Measurements from ENCODE around the gene OTOR. TPM values are rescaled to one million over a fixed set of nuclear protein-coding genes. Genes with fewer than 3 reads are reported as not detected.

Gene OTOR, protein sequence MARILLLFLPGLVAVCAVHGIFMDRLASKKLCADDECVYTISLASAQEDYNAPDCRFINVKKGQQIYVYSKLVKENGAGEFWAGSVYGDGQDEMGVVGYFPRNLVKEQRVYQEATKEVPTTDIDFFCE
- total RNA-seq (2021; fragmentation: NEBNext Ultra II Directional; extraction: Animal tissue kit (Norgen Biotek cat#: 25700)) (not detected in 2 replicates), polyA plus RNA-seq (2011; rRNA removed) (not detected in 2 replicates), polyA minus RNA-seq (2011; rRNA and poly(A)+ RNA removed) (not detected in 2 replicates)
- not detected for polyA plus RNA-seq (2011; cell fraction: cytosol; rRNA removed)
- polyA plus RNA-seq (2011; cell fraction: nucleus; rRNA removed): not detected
- not detected in 4 replicates for polyA plus RNA-seq (2012, experiment 1 of 2)
- polyA plus RNA-seq (2012, experiment 2 of 2): not detected
- not detected for polyA plus RNA-seq (2013, experiment 1 of 2)
- polyA plus RNA-seq (2013, experiment 2 of 2): not detected
- not detected for polyA minus RNA-seq (2011; cell fraction: cytosol; rRNA and poly(A)+ RNA removed)
- polyA minus RNA-seq (2011; cell fraction: nucleus; rRNA and poly(A)+ RNA removed): not detected
- long read RNA-seq, experiment 1: 0 reads
- long read RNA-seq, experiment 2: 0 reads

DNA sequence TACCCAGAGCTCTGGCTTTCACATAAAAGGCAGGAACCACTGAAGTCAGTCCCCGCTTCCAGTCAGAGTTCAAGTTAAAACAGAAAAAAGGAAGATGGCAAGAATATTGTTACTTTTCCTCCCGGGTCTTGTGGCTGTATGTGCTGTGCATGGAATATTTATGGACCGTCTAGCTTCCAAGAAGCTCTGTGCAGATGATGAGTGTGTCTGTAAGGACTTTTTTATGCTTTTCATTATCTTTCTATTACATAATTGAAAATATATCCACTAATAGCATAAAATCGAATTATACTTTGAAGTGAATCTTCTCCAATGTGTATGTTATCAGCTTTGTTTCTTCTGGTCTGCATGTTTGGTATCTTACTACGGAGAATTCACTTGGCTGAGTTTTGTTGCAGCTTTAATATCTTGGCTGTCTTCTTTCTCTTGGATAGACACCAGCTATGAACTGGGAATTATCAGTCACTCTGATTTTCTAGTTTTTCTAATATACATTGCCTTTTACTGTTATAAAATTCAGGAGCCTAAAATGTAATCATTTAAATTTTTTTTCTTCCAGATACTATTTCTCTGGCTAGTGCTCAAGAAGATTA lies at the start of gene OTOR:
Gene OTOR (plus strand): TSS at position 51 of the 593 bp plus-strand sequence. CDS start 44 bp downstream, at position 95.
- no peak within 1 kb of the TSS for H2BK20ac ChIP-seq (ENCODE audit: low read length)
- no peak within 1 kb of the TSS for H2BK120ac ChIP-seq (replicated peaks; ENCODE audit: low read depth, low read length)
- DNase-seq (ENCODE audit: low read depth in 1 of 2, low spot score in 2 of 2) (no peak), FAIRE-seq (no peak)
- no peaks in the 10 kb centered on the region for H3K79me1 ChIP-seq (ENCODE audit: low read depth, low read length)
- 0 out of 2 replicates have a peak within 1 kb of the TSS, but pooled peaks have one; percentile 30 for H2AFZ ChIP-seq (ENCODE audit: low read length)
- no peaks in the 10 kb centered on the region for H3K9me3 ChIP-seq (ENCODE audit: insufficient read depth in 2 of 2, low read depth in 1 of 2, low read length in 1 of 2)
- no peak within 1 kb of the TSS for H2BK15ac ChIP-seq (ENCODE audit: low read length)
- H3K23me2 ChIP-seq (ENCODE audit: low read depth, low read length): no peaks in the 10 kb centered on the region; the same call in 1 of the 2 replicates
- H3K27ac ChIP-seq (ENCODE audit: low read depth, low read length): no peak within 1 kb of the TSS
- 95% methylated on average over 5 of the region's 5 CpGs; no CpG with 5 or more reads in 1 of the 2 experiments for WGBS, 2 experiments (ENCODE audit: extremely low coverage in 1 of 2, insufficient coverage in 1 of 2, insufficient read length in 1 of 2, insufficient replicate concordance in 2 of 2, low coverage in 1 of 2, low lambda C conversion rate in 2 of 2, missing lambda C conversion rate in 1 of 2)
- H3K36me3 ChIP-seq (ENCODE audit: control insufficient read depth in 2 of 4, insufficient read depth in 4 of 4, low read length in 3 of 4): no peaks in the 10 kb centered on the region
- no peak within 1 kb of the TSS for H3K23ac ChIP-seq (ENCODE audit: insufficient read length)
- H4K8ac ChIP-seq (ENCODE audit: extremely low read depth, insufficient read depth, low read length): no peak within 1 kb of the TSS
- no peak within 1 kb of the TSS for H2BK12ac ChIP-seq (ENCODE audit: low read depth, low read length)
- no peak within 1 kb of the TSS for H3K14ac ChIP-seq (ENCODE audit: insufficient read length)
- no peaks in the 10 kb centered on the region for H3K79me2 ChIP-seq (ENCODE audit: control insufficient read depth in 1 of 2, insufficient read depth in 2 of 2, low read length in 2 of 2)
- no peaks in the 10 kb centered on the region for H3K27me3 ChIP-seq (replicated peaks in 1 of 4; ENCODE audit: control insufficient read depth in 3 of 4, extremely low read depth in 1 of 4, insufficient read depth in 3 of 4, low read length in 3 of 4)
- no peak within 1 kb of the TSS for H4K5ac ChIP-seq (ENCODE audit: insufficient read length, low read depth, low read length)
- TF ChIP-seq RBBP5 (IDR thresholded peaks at IDR 0.05; ENCODE audit: borderline replicate concordance, low read depth, low read length) (no peak), GABPA (IDR thresholded peaks at IDR 0.05; ENCODE audit: borderline replicate concordance, insufficient read depth, low read length) (no peak), SIN3A (conservative IDR thresholded peaks at IDR 0.05 in 1 of 2, IDR thresholded peaks at IDR 0.05 in 1 of 2; ENCODE audit: low read depth in 1 of 2, low read length in 2 of 2) (no peak), TEAD4 (IDR thresholded peaks at IDR 0.05; ENCODE audit: low read depth, low read length) (no peak), KDM4A (IDR thresholded peaks at IDR 0.05; ENCODE audit: low read depth, low read length, severe bottlenecking) (no peak), RXRA (IDR thresholded peaks at IDR 0.05; ENCODE audit: insufficient read depth, low read depth, low read length) (no peak)
- ChIA-PET POLR2A (ENCODE audit: partially characterized antibody) (no interaction called here), CTCF (ENCODE audit: partially characterized antibody) (interaction anchor here (0.8 to 4.2 kb wide), 8 partner anchors 12 to 229 kb away, joined by 3 to 42 read pairs (median 4); no protein-coding TSS in a partner anchor)
- no peak within 1 kb of the TSS for H3K56ac ChIP-seq (replicated peaks; ENCODE audit: insufficient read length, low read depth, low read length)
- no peak within 1 kb of the TSS for H4K91ac ChIP-seq (replicated peaks; ENCODE audit: insufficient read length, low read length)
- no peaks in the 10 kb centered on the region for H4K20me1 ChIP-seq (replicated peaks in 1 of 2; ENCODE audit: control insufficient read depth in 1 of 2, insufficient read depth in 2 of 2, low read length in 2 of 2)
- H3K4me1 ChIP-seq (replicated peaks in 1 of 4; ENCODE audit: control insufficient read depth in 3 of 4, insufficient read depth in 4 of 4, low read length in 3 of 4): peaks cover 0 to 5% (median 2%) of the 10 kb centered on the region in 4 experiments; a peak in 4 of 7 replicates
- no peak within 1 kb of the TSS for H2BK5ac ChIP-seq (ENCODE audit: low read depth, low read length)
- no peak within 1 kb of the TSS for H3K18ac ChIP-seq (ENCODE audit: extremely low read depth, low read length)
- H3K9ac ChIP-seq (replicated peaks in 1 of 4; ENCODE audit: extremely low read depth in 1 of 4, low read depth in 3 of 4, low read length in 3 of 4): no peak within 1 kb of the TSS
- H3K4me2 ChIP-seq (ENCODE audit: insufficient read depth in 1 of 2, low read depth in 2 of 2, low read length in 2 of 2): no peak within 1 kb of the TSS
- H3K4me3 ChIP-seq (ENCODE audit: extremely low read depth in 1 of 4, insufficient read depth in 2 of 4, low read depth in 3 of 4, low read length in 4 of 4): no peak within 1 kb of the TSS
- no peak within 1 kb of the TSS for H2AK5ac ChIP-seq (ENCODE audit: low read depth, low read length)
- no peak within 1 kb of the TSS for H3K4ac ChIP-seq (replicated peaks; ENCODE audit: insufficient read length, low read depth, low read length)

Data from H1 (cell line).